CD4-positive, alpha-beta T cell treated with Interferon gamma for 1 hour (primary cell): ENCODE data around the gene TRIM32.
"Not testable (repeated sequence)": the region's sequence is repeated elsewhere in the genome, so short reads cannot be mapped to it uniquely, and the experiment has no call there.

Experiments used
- DNase-seq: peaks from one replicate; pipeline ENCODE4 v3.0.0-alpha.2; 2020

The TRIM32 gene

DNA sequence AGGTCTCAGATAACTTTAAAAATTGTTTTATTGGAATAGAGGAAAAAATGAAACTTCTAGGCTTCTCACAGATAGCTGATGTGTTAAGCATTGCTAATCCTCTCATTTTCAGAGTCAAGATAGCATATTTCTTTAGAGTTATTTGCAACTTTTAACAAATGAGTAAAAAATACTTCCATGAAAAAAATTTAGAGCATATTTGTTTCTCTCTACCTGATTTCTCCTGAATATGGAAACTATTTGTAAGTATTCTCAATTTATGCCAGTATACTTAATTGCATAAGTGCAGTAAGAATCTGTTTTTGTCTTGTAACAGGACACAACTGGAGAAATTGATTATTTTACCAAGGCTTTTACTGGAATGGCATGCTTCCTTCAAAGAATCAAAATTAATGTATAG, 3.6 kb upstream of the TRIM32 start:
- no peak for DNase-seq

DNA sequence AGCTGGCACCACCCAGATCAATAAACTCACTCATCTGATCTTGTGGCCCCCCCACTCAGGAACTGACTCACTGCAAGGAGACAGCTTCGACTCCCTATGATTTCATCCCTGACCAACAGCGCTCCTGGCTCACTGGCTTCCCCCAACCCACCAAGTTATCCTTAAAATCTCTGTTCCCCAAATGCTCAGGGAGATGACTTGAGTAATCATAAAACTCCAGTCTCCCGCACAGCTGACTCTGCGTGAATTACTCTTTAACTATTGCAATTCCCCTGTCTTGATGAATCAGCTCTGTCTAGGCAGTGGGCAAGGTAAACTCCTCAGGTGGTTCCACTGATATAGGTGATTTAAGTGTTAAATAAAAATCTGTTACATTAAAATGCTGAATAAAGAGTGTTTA, 1.9 kb upstream of the TRIM32 start:
- DNase-seq, result no peak

DNA sequence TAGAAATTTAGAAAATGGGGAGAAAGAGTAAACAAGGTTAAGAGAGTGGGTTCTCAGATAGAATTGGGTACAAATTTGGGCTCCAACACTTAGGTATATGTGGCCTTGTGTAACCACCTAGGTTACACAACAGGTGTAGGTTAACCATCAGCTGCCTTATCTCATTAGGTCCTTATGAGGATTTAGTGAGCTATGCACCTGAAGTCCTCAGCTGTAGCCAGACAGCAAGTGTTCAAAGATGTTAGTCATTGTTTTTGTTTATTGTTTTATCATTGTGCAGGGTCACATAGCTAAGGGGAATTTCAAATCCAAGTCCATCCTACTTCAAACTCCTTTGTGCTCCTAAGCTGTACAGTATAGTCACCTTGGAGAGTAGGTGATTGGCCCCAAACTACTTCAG, 970 bp upstream of the TRIM32 start:
- DNase-seq, result no peak

DNA sequence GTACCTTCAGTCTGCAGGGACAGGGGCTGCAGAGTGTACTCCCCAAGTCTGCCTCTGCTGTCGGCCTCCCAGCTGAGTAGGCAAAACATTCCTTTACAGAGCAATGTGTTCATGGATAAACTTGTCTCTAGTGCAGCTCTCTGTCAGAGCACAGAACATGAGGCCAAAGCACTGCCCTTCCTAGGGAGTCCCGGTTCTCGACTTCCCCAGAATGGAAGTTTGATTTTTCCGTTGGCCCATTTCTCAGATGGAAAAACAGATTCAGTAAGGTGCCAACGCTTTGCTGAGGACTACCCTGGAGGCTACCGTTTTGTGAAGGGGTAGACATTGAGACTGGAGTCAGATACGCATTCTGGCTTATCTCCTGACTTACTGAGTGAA, 422 bp upstream of the TRIM32 start:
- DNase-seq, result no peak

DNA sequence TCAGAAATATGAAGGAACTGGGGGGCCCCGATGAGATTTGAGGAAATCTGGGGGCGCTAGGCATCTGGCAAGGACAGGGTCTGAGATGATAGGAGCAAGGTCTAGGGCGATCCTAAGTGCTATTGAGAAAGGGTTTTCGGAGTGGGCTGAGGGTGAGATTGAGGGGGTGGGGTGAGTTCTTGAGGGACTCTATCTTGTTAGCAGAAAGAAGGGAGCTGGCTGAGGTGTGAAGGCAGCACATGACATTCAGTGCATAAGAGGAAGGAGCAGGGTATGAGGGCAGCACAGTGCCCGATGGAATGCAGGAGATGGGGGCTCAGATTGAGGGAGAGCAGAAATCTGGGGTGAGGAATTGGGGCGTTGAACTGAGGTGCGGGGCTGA, 640 bp downstream of the TRIM32 start:
- no peak for DNase-seq

DNA sequence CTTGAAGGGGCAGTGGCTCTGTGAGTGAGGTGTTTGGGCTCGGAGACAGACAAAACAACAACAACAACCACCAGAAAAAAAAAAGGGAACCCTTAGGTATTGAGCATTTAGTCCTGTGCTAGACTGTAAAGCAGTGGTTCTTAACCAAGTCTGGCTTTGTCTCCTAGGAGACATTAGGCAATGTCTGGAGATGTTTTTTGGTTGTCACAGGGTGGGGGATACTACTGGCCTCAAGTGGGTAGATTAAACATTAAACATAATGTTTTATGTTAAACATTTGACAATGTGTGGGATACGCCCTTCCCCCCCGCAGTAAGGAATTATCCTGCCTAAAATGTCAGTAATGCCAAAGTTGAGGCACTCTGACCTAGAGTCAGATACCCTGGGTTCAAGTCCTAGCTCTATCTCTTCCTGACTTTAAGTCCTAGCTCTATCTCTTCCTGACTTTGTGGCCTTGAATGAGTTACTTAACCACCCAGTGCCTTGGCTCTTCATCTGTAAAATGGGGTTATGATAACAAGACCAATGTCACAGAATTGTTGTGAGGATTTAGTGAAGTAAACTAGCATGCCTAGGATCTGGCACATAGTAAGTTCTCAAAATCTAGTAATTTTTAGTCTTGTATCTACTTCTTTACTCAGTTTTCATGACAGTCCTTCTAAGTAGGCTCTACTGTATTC, 1.8 kb downstream of the TRIM32 start:
- no peak for DNase-seq

DNA sequence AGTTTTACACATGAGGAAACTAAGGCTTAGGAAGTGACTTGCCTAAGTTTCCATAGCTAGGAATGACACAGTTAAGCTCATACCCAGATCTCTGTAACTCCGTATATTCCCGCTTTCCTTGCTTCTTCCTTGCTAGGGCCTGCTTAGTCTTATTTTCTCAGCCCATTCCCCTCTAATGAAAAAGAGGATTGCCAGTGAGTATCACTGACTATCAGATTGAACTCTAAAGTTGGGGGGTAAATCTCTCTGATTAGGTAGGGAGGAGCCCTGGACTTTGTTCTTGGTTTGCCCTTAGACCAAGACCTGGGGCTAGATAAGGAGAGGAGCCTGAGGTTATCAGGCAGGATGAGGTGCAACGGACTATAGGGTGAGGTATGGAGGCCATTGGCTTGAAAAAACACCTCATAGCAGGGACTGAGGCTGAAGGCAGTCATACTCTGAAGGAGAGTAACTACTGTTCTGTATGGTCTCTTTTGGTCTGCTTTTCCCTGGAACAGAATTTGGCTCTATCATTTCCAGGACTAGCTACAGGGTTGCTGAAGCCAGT, 2.5 kb downstream of the TRIM32 start:
- no peak for DNase-seq

DNA sequence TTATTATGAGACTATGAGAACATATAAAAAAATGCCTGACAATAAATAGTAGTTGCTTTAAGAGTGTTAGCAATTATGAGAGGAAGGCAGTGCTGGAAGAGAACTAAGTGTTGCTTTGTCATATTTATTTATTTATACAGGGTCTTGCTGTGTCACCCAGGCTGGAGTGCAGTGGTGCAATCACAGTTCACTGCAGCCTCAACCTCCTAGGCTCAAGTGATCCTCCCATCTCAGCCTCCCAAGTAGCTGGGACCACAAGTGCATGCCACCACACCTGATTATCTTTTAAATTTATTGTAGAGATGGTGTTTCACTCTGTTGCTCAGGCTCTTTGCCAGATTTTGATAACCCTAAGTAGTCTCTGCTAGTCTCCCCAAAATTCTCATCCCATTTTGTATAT, 3.7 kb downstream of the TRIM32 start:
- not testable (repeated sequence) for DNase-seq

DNA sequence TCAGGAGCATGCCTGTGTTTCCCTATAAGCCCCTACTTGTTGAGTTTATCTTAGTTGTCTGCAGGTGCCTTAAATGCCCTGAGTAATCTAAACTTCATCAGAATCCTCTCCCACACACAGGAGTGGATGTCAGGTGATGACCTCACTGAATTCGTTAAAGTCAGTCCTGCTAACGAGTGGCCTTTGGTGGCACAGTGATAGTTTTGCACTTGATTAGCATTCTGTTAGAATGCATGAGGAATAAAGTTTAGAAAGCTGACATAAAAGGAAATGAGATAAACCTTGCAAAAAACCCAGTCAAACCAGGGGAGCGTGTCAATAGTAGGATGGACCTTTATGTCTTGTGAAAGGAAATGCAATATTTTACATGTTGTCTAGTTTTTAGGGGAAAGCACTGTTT, 4.5 kb downstream of the TRIM32 start:
- DNase-seq, result no peak

DNA sequence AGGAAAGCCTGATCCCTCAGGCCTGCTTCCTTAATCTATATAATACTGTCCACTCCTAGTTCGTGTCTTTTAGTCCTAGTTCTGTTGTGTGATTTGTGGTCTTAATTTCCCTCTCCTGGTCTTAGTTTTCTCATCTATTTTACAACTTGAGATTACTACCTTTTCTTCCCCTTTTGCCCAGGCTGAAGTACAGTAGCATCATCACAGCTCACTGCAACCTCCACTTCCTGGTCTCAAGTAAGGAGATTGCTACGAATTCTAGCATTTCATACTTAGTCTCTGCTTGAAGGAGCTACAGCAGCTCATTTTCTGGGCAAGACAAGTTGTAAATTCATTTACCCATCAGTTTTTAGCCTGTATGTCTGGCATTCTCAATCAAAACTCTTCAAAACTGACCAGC, 5.5 kb downstream of the TRIM32 start:
- DNase-seq, result no peak

DNA sequence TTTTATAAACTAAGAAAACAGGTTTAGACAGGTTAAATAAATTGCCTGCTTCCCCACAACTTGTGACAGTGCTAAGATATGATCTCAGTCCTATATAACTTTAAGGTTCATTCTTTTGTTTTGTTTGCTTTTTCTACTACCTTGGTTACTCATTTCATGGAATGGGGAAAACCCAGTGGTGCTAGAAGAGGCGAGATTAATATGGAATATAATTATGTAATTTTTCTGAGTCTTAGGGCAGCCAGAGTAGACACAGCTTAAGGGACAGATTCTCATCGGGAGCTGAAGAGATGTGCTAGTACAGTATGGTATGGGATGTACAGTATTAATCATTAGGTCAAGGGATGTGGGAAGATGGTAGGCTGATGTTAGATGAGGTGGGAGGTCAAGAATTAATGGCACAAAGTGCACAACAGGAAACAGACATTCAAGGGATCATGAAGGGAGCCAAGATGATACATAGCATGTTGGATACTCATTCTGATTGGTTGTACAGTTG, 6.2 kb downstream of the TRIM32 start:
- no peak for DNase-seq

DNA sequence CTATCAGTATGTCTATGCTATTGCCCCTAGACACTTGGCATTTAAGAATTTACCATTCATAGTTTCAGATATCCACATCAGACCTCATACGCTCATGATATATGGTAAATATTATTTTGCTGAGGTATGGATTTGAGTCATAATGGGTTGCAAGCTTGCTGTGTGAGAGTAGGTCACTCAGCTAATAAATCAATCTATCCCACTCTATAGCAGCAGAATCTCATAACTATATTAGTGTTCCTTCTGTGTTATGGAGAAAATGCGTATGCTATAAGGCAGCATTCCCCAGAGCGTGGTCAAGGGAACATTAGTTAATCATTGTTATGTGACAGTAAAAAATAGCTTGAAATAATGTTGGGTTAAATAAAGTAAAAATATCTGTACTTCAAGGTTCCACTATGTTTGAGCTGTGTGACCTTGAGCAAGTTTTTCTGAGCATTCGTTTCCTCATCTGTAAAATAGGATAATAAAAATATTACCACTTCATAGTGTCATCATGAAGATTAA, 7.7 kb downstream of the TRIM32 start:
- no peak for DNase-seq

DNA sequence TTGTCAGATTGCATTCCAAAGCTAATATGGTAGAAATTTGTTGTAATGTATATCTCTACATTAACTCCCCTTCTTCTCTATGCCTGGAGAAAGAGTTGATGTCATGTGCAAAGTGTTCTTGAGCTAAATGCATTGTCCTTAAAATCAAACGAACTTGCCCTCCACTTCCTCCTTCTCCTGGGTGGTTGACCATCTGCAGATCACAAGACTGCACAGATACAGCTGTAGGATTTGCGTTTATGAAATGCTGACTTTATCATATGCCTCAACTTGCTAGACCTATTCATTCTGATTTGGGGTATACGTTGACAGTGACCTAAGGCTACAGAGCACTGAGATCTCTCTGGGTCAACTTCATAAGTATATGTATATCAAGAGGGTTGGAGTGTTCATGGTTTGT, 8.3 kb downstream of the TRIM32 start:
- DNase-seq, result no peak

DNA sequence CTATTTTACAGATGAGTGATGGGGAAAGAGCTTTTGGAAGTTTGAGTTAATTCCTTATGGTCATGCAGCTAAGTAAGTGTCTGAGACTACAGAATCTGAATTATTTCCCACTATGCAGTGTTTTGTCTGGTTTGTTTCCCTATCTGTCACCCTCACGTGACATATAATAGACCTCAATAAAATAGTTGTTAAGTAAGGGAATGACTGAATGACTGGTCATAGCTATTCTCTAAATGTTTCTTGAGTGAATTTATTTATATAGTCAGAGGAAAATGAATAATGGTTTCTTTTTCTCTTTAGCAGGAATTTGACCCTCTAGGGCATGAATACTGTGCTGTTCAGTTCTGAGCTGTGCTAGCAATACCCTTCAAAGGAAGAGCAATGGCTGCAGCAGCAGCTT, 10.3 kb downstream of the TRIM32 start:
- no peak for DNase-seq

DNA sequence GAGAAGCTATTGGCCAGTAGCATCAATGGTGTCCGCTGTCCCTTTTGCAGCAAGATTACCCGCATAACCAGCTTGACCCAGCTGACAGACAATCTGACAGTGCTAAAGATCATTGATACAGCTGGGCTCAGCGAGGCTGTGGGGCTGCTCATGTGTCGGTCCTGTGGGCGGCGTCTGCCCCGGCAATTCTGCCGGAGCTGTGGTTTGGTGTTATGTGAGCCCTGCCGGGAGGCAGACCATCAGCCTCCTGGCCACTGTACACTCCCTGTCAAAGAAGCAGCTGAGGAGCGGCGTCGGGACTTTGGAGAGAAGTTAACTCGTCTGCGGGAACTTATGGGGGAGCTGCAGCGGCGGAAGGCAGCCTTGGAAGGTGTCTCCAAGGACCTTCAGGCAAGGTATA, 10.8 kb downstream of the TRIM32 start:
- no peak for DNase-seq

DNA sequence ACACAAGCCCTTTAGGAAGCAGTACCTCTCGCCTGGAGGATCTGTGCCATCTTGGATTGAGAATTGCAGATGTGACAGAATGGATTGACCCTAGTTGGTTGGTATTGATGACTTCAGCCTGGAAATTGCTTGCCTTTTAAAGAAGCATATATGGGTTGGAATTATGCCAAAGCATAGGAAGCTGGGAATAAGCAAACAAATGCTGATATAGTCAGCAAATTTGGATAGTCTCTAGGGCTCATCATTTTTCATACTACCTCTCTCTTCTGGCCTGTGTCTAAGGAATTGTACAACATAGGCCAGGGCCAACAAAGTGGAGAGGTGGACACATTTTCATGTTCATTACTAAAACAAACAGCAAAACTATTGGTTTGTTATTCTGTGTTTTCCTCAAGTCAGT, 13.2 kb downstream of the TRIM32 start:
- no peak for DNase-seq

DNA sequence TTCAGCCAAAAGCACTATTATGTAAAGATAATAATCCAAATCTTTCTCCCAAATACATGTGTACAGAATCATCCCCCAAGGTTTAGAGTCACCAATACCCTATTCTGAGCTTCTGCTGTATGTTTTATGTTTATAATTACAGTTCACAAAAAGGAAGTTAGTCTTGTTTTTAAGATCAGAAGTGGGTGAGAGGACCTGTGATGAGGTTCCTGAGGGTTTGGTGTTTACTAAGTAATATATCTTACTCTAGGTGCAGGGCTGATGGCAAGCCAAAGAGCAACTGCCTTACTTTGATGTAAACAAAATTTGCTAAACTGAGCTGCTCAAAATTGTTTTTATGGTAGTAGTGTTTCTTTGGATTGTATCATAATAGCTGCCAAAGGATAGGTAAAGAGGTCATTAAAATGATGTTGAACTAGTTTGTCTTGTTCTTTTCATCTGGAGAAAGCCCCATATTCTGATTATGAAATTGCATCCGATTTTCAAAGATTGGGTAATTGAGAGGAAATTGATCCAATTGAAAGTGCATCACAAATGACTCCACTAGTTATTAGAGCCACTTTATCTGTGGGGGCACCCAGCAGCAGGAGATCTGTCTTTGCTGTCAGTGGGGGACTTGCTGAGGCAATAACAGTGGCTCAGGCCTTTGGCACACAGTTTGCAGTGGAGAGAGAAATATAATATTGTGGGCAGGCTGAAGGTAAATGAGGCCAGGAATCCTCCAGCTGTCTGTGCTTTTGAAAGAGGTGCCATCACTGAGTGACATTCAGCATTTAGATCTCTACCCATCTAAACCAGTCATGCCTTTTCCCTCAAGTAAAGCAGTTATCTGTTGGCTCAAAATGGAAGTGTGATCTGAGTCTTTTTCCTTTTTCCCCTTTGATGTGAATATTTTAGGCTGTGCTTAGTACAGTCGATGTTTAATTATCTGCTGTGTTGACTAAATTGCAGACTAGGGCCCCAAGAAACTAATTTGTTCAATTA, 14.1 kb downstream of the TRIM32 start:
- DNase-seq, result no peak

DNA sequence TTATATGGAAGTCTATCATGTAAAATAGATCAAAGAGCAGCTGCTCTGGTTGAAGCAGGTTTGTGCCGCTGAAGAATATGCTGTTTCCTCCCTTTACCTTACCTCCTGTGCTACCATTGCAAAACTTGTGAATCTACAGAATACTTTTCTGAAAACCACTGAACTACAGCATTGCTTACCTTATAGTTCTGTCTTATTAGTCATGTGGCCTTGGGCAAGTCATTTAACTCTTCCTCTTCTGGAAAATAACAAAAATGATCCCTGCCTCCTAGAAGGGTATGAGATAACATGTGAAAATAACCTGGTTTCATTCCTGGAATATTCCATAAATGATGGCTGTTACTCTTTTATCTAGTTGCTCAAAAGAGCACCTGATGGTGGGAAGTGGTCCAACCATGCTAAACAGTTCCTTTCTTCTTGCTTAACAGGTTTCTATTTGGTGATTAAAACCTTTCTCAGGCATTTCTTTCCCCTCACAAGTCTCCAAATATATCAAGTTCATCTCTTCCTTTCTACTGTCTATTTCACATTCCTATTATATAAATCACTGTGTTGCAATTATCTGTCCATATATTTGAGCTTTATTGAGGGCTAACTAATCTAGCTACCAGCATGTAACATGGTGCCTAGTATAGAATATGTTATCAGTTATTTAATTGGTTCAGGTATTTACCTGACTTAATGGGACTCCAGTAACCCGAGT, 15.0 kb downstream of the TRIM32 start:
- DNase-seq, result no peak

DNA sequence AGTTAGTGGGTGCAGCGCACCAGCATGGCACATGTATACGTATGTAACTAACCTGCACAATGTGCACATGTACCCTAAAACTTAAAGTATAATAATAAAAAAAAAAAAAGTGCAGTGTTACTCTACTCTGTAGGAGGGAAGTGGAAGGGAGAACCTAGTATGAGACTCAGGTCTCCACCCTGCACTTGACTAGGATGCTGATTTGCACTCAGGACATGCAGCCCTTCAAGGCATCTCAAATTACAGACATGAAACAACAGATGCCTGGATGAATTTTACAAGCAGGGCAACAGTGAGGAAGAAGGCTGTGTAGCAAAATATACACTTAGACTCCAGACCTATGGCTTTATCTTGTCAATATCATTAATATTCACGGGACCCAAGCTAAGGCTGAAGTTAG, 16.5 kb downstream of the TRIM32 start:
- no peak for DNase-seq

DNA sequence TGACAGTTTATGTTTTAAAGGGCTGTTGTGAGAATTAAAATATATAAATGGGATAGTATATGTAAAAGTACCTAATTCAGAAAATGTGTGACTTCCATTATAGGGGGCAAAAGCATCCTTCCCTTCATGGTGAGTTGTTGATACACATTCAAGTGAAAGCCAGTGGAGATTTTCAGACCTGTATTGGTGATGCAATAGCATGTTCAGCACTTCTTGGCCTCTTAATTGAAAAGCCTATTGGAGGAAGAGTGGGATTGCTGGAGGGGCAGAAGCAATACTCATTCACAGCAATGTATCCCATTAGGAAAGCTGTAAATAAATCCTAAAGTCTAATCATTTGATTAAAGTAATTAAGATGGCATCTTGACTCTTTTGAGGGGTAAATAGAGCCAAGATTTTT, 17.4 kb downstream of the TRIM32 start:
- no peak for DNase-seq

DNA sequence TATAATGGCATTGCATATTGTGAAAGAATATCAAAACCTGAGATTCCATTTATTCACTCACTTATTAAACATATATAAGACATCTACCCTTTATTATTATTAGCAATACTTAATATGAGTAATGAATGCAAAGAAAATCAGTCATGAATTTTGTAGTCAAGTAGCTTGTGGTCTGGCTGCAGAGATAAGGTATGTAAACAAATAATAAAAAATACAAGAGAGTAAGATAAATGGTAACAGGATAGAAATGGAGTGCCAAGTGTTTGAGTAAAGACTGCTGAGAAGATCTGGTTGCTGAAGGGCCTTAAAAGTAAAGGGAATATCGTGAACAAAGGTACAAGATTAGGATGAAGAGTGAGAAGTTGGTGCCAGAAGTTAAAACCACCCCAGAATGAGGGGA, 18.4 kb downstream of the TRIM32 start:
- DNase-seq, result no peak

DNA sequence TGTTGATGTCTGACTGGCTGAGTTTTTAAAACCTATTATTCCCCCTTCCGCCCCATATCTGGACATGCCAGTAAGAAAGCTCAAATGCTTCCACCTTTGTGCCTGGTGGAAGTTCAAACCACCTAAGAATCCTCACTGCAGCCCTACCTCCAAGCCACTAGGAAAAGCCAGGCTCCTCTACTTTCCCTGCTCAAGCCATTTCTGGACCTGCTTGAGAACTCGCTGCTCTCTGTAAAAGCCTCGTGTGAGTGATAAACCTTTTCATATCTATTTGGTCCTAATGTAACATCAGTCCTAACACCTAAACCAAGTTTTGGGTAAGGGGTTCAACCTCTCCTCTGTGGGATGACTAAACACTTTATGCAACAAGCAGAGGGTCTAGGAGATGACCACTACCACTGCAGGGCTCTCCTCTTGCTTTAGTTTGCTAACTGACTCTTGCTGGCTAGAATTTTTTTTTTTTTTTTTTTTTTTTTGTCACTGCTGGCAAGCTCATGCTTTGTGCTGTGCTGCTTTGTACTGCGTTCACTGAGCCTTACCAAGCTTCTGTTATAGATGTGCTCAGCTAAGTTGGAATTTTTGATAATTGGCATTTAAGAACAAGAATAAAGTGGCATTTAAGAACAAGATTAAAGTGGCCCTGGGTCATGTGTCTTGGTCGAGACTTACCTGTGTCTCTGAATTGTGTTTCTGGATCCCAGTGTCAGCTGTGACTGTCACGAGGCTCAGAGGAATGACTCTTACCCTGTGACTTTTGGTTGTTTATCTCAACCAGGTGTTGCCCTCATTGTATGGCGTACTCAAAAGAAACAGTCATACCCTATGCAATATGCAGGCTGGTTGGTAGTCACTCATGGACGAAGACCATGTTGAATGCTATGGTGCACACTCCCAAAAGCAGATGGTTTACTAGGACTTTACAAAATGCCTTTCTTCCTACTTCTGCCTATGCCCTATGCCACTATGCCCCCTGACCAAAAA, 19.5 kb downstream of the TRIM32 start:
- no peak for DNase-seq
